GM21825 (cell line): Measurements from ENCODE around the gene ATP13A1.

ENCODE experiments used
- ATAC-seq: cut with Tn5 transposase; IDR thresholded peaks from one replicate; pipeline ENCODE4 v1.9.1; 2021; ENCODE audit warnings: mild to moderate bottlenecking, moderate library complexity; ENCODE audit not compliant: unreplicated experiment

ATP13A1 gene

DNA sequence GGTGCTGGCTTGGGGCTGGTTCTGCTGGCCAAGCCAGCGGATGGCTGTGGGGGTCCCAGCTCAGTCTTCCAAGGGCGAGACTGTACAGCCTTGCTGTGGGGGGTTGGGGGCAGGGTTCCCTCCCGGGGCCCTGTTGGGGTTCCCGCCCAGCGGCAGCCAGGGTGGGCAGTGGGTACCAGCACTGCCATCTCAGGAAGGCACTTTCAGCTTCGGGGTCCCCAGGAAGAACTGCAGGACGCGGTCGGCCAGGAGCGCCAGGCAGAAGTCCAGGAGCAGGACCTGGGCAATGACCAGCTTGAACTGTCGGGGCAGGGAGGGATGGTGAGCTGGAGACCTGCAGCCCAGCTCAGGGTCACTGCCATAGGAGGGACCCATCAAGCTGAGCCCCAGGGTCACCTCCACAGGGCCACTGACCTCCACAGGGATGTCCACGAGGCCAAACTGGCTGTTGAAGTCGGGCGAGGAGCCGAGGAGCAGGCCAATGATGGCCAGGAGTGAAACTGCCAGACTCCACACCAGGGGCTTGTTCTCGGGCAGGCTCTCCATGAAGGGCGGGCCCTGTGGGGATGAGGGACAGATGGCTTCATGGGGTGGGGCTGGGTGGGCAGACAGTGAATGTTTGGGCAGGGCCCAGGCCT is 18.1 kb downstream of the ATP13A1 start:
- ATAC-seq = no peak

DNA sequence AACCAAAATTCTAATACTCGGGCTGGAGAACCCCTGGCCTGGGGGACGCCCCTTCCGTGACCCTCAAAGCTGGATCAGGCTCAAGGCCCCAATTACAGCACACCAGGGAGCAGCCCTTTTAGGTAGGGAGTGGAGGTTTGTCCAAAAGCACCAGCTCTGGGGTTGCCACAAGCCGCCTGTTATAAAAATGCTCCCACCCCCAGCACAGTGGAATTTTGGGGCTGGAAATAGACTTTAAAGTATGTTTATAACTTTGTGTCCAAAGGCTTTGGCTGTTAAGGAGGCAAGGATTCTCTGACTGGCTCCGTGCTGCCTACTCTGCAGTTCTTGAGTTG is 19.5 kb downstream of the ATP13A1 start:
- ATAC-seq = no peak

DNA sequence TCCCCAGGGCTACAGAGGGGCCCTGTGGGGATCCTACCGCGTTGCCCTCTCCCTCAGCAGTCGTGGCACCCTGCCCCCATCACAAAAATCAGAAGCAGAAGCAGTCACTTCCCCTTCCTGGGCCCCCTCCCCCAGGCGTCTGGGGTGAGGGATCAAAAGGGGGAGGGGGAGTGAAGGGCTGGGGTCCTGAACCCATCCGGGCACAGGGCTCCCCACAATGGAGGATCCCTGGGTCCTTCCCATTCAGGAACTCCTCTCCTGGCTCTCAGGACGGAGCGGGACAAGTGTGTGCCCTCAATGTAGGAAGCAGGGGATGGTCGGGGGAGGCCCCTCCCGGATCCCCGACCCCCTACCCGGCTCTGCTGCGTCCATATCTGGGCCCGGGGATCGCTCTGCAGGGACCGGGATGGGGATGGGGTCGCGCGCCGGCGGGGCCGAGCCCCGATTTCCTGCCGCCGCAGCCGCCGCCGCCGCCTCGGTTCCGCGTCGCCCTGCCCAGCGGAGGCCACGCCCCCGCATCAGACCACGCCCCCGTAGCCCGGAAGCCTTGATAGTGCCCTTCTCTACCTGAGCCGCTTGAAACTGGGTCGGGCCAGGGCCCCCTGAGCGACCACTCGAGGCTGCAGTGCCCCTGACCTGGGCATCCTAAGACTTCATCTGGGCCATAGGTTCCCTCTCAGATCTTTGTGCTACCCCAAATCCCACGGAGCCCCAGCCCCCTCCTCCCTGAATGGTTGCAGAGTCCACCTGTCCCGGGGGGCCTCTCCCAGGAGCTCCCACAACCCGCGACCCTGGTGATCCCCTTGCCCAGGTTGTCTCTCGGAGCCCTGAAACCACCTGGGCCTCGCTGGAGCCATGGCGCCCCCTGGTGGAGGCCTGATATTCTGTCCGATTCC is 20.1 kb downstream of the ATP13A1 start, which contains the start of gene GMIP:
GMIP (minus strand) TSS at position 500 of the 896 bp plus-strand sequence; CDS start at position 372, 128 bp downstream.
- peak; percentile 54 for ATAC-seq

DNA sequence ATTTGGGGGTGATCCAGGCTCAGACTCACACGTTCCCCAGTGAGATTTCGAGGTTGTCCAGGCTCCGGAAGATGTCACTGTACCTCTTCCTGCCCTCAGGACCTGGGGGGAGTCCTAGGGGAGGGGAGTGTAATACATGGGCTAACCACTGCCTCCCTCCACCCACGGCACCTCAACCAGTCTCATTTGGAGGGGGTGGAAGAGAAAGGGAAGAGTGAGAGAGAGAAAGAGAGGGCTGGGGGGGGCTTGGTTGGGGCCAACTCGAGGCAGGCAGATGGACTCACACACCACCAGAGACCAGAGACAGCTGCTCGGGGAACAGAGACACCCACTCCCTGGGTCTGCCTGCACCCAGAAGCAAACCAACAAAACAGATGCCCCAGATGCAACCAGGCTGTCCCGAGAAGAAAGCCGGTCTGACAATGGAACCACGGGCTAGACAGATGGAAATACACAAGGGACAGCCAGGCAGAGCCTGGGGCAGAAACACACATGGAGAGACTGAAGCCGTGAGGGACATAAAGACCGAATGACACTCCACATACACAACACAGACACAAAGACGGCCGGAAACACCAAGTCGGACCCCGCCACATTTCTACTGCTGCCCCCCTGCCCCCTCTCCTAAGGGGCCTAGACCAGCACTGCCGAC is 20.8 kb downstream of the ATP13A1 start:
- ATAC-seq = peak; percentile 14

DNA sequence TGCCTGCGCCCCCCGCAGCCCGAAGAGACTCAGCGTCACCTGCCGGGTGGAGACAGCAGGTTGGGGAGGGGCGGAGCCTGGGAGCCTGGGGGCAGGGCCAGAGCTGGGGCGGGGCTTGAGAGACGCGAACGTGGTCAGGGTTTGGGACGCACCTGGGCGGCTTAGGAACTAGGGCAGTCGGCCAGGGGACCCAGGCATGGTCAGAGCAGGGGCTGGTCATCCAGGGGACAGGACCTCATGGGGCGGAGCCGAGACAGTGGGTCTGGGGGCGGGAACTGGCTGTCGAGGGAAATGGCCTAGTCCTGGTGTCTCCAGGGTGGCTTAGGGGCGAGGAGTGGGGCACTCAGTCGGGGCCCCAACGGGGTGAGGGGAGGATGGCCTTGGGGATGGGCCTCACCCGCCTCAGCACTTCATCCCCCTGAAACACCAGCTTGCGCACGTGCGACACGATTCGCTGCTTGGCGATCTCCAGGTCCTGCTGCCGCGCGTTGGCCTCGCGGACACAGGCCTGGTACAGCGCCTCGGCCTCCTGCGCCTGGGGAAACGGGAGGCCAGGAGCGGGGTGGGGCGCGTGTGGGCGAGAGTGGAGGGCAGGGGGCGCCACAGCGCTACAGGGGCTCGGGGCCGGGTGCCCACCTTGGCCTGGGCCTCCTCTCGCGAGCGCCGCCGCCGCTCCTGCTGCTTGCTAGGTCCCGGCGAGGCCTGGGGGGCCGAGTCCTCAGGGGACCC is 25.8 kb downstream of the ATP13A1 start:
- ATAC-seq = no peak

DNA sequence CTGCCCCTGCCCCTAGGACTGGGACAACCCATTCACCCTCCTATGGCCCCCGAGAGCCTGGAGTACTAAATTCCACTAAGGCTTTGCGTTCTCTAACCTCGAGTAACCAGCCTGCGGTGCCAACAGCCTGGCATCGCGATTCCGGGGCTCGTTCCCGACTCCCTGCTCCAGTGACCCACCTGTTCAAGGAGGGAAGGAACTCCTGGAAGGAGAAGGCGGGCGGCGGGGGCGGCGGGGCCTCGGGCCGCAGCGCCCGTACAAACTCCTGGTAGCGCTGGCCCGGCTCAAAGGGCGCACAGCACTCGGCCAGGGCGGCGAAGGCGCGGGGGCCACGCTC is 26.3 kb downstream of the ATP13A1 start:
- ATAC-seq = no peak

DNA sequence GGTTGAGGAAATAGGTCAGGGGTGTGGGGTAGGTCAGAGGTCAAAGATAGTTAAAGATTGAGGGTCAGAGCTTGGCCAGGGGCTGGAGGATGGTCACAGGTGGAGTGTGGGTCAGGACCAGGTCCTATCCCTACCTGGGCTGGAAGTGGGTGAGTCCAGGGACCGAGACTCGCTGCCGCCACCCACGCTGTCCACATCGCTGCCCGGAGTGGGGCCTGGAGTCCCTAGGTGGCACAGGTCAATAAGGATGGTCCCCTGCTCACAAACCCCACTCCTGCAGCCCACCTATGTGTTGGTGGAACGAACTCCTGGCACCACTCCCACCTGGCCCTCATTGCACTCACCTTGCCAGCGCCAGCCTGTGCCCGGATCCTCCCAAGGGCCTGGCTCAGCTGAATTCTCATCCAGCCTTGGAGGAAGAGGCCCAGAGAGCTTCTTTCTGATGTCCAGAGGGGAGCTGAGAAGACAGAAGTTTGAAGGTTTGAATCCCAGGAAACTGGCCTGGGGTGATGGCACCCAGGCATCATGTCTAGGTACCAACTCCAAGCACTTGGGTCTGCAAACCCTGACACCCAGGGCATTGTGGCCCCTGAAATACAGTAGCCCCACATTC is 26.8 kb downstream of the ATP13A1 start:
- no peak for ATAC-seq

DNA sequence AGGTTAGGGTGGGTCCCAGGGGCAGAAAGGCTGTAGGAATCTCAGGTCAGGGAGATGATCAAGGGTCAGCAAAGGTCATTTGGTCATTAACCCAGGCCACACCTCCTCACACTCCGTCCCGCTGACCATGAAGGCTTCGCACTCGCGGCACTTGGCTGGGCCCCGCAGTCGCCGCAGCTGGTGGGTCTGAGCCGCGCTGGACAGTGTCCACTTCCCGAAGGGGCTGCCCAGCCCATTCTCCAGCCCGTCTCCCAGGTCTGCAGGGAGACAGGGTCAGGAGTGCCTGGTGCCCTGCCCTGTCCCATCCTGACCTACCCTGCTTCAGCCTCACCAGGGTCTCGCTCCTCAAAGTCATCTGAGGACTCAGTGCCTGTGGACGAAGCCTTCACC is 28.2 kb downstream of the ATP13A1 start:
- no peak for ATAC-seq

DNA sequence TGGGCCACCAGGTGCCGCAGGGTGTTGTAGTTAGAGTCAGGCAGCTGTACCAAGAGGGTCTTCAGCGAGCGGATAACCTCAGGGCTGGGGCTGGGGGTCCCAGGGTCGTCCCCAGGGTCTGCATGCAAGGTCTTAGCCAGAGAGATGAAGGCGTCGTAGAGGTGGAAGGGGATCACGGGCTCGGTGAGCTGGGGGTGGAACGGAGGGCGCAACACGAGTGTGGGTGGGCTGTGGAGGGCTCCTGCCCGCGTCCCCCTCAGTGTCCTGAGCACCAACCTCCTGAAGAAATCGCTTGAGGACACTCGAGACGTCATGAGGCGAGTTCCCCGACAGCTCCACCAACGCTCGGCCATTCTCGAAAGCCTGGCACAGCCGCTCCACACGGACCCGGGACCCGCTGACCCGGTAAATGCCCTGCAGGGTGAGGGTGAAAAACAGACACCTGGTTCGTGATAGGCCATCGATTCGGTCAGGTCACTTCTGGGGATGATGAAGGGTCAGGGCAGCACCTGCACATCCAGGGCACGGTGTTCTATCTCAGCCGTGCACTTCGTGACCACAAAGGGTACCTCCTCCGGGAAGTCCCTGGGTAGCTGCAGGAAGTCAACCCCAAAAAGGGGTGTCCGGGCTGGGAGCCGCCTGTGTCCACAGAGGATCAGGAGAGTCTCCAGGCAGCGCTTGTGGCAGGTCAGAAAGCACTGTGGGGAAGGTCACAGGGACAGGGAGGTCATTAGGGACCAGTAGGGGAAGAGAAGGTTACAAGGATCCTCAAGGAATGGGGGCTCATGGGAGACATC is 28.8 kb downstream of the ATP13A1 start:
- no peak for ATAC-seq

DNA sequence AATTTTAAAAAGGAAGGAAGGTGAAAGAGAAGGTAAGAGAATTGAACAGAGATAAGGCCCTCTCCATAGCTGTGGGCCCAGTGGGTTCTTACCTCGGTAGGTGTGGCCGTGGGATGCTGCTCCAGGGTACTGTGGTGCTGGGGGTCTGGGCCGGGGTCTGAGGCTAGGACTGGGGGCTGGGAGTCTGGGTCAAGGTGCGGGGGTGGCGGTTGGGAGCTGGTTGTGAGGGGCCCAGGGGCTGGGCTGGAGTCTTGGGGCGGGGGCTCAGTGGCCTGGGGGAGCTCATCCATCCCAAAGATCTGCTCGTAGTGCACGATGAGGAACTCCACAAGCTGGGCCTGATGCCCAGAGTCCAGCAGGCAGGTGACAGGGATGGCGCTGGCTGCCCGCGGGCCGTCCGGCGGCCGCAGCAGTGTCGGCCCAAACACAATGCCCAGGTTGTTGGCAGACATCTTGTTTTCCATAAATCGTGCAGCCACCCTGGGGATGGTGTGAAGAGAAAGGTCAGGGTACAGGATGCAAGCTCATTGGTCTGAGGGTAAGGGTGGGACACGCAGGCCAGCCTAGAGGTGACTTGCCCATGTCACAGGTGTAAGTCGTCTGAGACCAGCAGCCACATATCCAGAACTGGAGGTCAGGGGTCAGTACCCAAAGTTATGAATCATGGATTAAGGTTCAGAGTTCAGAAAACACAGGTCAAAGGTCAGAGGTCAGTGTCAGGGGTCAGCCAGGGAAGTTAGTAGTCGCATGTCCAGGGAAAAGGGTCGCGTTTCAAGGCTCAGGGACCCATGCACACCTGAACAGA is 29.6 kb downstream of the ATP13A1 start:
- no peak for ATAC-seq

DNA sequence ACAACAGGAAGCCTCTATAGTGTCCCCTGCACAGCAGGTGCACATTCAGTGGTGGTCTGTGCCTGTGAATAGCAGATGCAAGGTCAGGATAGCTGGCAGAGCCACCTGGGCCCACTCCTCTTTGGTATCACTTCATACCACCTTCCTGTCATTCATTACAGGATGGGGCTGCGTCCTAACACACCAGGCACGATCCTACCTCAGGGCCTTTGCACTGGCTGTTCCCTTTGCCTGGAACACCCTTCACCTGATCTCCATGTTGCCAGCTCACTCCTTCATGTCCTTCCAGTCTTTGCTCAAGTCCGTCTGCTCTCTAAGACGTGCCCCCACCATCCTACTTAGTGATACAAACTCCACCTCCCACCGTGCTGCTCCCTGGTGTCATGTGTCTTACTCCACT is 30.8 kb downstream of the ATP13A1 start:
- ATAC-seq = no peak

DNA sequence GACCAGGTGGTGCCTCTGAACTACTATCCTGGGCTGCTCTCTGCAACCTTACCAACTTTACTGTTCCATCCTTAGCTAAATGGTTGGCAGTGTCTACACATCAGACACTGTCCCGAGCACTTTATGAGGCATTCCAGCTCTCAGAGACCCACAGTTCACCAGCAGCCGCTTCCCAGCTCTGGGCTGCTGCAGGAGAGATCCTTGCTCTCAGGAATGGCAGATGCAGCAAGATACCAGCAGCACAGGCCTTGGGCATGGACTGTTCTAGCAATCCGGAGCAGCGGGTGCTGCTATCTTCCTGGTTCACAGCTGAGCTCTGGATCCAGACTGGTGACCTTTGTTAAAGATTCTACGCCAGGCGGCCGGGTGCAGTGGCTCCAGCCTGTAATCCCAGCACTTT is 32.1 kb downstream of the ATP13A1 start:
- ATAC-seq = no peak

DNA sequence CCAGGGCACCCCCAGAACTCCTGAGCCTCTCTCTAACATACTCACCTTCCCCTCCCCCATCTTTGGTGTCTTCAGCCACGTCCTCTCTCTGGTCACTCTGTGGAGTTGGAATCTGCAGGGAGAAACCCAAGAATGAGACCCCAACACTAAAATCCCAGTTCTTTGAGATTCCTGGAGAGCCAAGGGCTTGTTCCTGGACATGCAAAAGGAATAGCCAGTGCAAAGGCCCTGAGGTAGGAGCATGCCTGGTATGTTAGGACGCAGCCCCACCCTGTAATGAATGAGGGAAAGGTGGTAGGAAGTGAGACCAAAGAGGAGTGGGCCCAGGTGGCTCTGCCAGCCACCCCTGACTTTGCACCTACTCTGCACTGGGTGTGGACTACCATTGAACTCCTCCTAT is 33.0 kb downstream of the ATP13A1 start:
- no peak for ATAC-seq

DNA sequence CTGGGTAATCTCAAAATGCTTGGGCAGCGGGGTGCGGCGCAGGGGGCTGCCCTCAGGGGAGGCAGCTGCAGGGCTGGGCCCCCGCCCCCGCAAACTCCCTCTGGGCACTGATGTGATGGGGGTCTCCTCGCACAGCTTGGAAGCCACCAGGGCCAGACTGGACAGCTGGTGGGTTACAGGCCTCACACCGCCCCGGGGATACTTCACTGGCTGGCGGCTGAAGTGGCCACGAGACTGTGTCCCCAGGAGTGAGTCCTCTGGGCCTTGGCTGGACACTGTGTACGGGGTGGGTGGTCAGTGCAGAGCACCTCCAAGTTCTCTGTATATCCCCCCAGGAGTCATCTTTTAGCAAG is 33.4 kb downstream of the ATP13A1 start:
- no peak for ATAC-seq

DNA sequence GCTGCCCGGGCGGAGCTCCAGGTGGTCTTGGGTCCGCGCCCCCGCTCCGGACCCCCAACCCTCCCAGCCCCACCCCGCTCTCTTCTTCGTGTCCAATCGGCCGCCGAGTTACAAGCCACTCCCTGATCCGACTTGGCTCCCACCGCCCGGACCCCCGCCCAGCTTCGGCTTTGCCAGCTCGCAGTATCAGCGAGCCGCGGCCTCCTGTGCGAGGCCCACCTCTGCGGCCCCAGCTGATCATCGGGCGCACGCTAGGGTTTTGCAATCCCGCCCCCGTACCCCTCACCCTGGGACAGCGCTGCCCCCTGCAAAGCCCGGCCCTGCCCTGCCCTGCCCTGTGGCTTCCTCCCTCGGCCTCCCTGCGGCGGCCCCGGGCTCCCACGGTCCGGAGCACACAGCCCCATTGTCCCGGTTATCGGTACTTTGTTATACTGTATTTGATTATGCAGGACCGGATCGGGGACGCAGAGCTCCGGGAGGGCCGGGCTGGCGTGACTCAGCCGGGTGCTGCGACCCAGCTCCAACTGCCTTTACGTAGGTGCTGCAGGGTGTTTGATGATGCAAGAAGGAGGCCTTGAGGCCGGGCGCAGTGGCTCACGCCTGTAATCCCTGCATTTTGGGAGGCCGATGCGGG is 34.9 kb downstream of the ATP13A1 start:
- ATAC-seq = no peak

DNA sequence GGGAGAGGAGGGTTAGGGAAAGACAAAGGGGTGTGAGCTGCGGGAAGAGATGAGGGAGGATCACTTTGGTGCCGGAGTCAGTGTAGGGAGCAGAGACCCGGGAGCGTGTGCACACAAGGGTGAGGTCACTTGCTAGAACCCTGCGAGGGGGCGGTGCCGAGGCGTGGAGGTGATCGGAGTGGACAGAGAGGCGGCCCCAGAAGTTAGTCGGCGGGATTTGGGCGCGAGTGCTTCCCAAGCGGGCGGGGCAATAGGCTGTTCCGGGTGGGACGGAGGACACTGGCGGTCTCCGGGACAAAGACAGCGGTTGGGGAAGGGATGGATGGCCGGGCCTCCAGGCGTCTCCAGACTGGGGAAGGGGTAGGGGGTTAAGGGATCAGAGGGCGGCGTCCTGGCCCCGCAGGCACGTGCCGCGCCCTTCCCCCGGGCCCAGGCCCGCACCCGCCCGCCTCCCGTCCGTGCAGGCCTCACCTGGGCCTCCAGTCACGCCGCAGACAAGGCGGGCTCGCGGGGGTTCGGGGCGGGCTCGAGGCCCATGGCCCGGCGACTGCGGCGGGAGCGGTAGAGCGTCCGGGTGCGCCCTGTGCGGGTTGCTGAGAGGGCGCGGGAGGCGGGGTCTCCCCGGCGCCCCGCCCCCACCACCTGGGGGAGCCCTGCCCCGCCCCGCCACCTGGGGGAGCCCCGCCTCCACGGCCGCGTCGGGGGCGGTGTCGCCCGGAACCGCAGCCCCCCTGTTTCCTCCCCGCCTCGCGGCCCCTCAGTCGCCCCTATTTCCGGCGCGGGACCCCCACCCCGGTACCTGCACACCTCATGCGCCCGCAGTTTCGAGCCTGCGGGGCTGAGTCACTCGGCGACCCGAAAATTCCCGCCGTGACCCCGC is 35.6 kb downstream of the ATP13A1 start, which contains the start of gene LPAR2:
LPAR2 (minus strand) TSS at position 600 of the 880 bp plus-strand sequence. CDS start 945 bp downstream, outside the sequence.
- ATAC-seq = peak; percentile 54

DNA sequence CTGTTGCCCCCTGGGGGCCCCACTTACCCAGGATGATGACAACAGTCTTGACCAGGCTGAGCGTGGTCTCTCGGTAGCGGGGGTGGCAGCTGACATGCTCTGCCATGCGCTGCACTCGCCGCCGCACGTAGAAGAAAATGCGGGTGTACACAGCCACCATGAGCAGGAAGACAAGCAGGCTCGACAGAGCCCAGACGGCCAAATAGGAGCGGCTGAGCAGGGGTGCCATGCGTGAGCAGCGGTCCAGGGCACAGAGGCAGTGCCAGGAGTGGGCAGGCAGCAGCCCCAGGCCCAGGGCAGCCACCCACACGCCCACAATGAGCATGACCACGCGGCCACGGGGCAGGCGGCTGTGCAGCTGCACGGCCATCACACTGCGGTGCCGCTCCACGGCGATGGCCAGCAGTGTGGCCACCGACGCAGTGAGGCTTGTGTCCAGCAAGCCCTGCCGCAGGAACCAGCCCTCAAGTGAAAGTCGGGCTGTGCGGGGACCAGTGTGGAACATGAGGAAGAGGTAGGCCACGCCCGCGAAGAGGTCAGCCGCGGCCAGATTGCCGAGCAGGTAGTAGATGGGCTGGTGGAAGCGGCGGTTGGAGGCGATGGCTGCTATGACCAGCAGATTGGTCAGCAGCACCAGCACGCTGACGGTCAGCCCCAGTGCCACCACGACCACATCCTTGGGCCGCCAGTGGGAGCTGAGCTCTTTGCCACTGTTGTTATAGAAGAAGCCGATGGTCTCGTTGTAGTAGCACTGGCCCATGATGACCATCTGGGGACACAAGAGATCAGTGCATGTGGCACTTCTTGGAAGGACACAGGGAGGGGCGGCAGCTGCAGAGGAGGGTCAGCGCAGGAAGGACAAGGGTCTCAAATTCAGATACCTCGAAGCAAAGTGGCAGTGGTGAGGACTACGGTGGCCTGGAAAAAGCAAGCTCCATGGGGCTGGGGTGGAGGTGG is 36.7 kb downstream of the ATP13A1 start:
- no peak for ATAC-seq
